ENCODE data around the gene FAM131A. TPM values are rescaled to one million over a fixed set of nuclear protein-coding genes. Genes with fewer than 3 reads are reported as not detected.

FAM131A gene
- total RNA-seq, 1 donor from 2014 or later = 28.5 TPM

DNA sequence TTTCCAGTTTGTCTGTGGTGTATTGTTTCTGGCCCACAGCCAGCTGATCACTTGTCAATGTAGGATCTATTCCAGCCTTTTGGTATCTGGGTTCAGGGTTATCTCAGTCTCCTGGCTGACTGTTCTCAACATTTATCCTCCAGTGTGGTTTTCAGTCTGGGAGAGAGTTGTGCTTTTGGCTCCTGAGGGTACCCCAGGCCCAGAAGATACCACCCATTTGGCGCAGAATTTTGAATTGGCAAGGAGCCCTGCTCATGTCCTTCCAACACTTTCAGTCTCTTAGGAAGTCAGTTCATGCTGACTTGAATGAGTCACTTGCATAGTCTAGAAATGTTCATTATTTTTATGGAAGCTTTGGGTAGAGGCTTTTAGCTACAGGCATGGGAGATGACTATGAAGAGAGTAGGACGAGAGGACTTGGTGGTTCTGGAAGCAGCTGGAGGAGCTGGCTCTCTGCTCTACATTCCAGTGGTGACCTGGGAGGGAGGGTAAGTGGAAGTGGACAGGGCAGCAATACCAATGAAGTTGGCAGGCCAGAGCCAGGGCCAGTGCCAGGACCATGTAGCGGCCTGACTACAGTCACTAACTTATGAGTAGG lies 31.3 kb downstream of the FAM131A start:
- peak overlapping the region; percentile 22 for H3K27ac ChIP-seq
- peaks cover 42% of the 10 kb centered on the region for H3K4me1 ChIP-seq
- H3K9me3 ChIP-seq = no peaks in the 10 kb centered on the region
- no peak overlapping the region for H3K4me3 ChIP-seq
- peaks cover 0 to 29% of the 10 kb centered on the region in 2 donors for H3K36me3 ChIP-seq
- TF ChIP-seq, protein P1, sequence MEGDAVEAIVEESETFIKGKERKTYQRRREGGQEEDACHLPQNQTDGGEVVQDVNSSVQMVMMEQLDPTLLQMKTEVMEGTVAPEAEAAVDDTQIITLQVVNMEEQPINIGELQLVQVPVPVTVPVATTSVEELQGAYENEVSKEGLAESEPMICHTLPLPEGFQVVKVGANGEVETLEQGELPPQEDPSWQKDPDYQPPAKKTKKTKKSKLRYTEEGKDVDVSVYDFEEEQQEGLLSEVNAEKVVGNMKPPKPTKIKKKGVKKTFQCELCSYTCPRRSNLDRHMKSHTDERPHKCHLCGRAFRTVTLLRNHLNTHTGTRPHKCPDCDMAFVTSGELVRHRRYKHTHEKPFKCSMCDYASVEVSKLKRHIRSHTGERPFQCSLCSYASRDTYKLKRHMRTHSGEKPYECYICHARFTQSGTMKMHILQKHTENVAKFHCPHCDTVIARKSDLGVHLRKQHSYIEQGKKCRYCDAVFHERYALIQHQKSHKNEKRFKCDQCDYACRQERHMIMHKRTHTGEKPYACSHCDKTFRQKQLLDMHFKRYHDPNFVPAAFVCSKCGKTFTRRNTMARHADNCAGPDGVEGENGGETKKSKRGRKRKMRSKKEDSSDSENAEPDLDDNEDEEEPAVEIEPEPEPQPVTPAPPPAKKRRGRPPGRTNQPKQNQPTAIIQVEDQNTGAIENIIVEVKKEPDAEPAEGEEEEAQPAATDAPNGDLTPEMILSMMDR (IDR thresholded peaks at IDR 0.05) = no peak
- no peaks in the 10 kb centered on the region for H3K27me3 ChIP-seq
- no peak for DNase-seq (ENCODE audit: extremely low spot score in 2 of 2)
- intact Hi-C loops (cut with DNase I) = no loop called here

DNA sequence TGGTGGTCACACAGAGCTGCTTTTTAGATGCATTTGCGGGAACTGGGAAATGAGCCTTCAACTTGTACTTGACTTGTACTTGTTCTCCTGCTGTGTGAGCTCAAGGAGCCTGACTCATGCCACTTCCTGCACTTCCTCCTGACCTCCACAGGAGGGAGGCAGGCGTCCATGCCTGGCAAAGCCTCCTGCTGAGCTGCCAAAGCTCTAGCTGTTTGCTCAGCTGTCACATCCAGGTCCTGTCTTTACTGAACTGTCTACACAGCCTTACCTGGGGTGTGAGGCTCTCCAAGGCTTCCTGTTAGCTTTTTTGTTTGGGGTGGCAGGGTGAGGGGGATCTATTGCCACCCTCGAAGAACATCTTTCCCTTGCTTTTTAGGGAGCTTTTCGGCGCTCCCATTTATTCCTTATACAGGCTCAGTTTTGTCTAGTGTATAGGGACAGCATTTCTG lies 34.2 kb downstream of the FAM131A start:
- DNase-seq (ENCODE audit: extremely low spot score in 2 of 2) = no peak
- Histone ChIP-seq H3K4me3 (no peak overlapping the region), H3K36me3 (peaks cover 0 to 15% of the 10 kb centered on the region in 2 donors), H3K4me1 (peaks cover 33% of the 10 kb centered on the region), H3K27me3 (no peaks in the 10 kb centered on the region), H3K9me3 (no peaks in the 10 kb centered on the region), H3K27ac (peak overlapping the region; percentile 67)
- TF ChIP-seq POLR2A (IDR thresholded peaks at IDR 0.05) (no peak), POLR2AphosphoS5 (IDR thresholded peaks at IDR 0.05; ENCODE audit: insufficient read depth in 1 of 2, low read depth in 1 of 2) (peak in 1 of 2 donors; percentile 45)
- TF ChIP-seq, protein P1 (IDR thresholded peaks at IDR 0.05) = peak; percentile 81 to 89 (median 84)
- intact Hi-C loops (cut with DNase I) = loop anchor here (10.0 kb wide), 1 partner anchor 143 kb away; no protein-coding TSS in a partner anchor

DNA sequence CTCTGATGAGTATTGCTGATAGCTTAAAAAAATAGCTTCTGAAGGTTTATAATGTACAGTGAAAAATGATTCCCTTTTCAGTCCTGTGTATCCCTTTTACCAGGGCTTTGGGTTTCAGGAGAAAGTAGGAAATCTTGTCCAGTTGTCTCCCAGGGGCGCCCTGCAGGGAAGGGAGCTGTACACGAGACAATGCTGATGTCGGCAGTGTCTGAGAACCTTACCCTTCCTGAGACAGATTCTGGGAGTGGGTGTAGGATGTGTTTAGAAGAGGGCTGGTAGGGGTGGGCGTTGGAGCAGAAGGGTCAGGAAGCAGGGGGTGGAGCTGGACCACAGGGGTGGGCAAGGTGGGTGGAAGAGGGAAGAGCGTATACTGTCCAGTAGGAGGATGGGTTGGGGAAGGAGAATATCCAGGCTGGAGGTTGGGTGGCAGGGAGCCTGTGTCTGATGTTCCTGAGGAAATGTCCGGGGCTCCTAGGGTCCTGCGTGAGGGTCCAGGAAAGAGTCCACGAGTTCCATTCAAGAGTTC lies 35.0 kb downstream of the FAM131A start:
- Histone ChIP-seq H3K4me3 (no peak overlapping the region), H3K9me3 (no peaks in the 10 kb centered on the region), H3K36me3 (peaks cover 0 to 9% of the 10 kb centered on the region in 2 donors), H3K27me3 (no peaks in the 10 kb centered on the region), H3K27ac (peak overlapping the region; percentile 67), H3K4me1 (peaks cover 36% of the 10 kb centered on the region)
- DNase-seq (ENCODE audit: extremely low spot score in 2 of 2) = no peak
- intact Hi-C loops (cut with DNase I) = loop anchor here (10.0 kb wide), 1 partner anchor 142 kb away; no protein-coding TSS in a partner anchor
- TF ChIP-seq POLR2A (IDR thresholded peaks at IDR 0.05) (no peak), POLR2AphosphoS5 (IDR thresholded peaks at IDR 0.05; ENCODE audit: insufficient read depth in 1 of 2, low read depth in 1 of 2) (no peak)
- TF ChIP-seq, protein P1 (IDR thresholded peaks at IDR 0.05) = no peak

DNA sequence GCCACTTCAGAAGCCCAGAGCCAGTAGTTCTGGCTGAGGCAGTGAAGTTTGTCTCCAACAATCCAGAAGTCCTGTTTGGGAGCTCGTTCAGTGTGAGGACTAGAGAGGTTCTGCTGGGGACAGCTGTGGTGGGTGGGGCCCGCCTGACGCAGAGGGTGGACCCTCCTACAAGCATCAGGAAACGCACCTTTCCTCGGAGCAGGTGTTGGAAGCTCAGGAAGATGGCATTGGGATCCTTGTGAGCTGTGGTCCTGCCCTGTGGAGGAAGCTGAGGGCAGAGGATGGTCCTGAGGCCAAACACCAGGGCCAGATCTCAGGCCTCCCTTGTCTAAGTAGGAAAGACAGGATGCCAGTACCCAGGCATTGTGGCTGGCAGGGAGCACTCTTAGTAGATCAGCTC lies 35.5 kb downstream of the FAM131A start:
- intact Hi-C loops (cut with DNase I) = loop anchor here (10.0 kb wide), 1 partner anchor 142 kb away; no protein-coding TSS in a partner anchor
- Histone ChIP-seq H3K4me1 (peaks cover 42% of the 10 kb centered on the region), H3K27ac (peak overlapping the region; percentile 67), H3K36me3 (peaks cover 0 to 4% of the 10 kb centered on the region in 2 donors), H3K9me3 (no peaks in the 10 kb centered on the region), H3K27me3 (no peaks in the 10 kb centered on the region), H3K4me3 (no peak overlapping the region)
- DNase-seq (ENCODE audit: extremely low spot score in 2 of 2) = no peak
- TF ChIP-seq POLR2A (IDR thresholded peaks at IDR 0.05) (no peak), POLR2AphosphoS5 (IDR thresholded peaks at IDR 0.05; ENCODE audit: insufficient read depth in 1 of 2, low read depth in 1 of 2) (no peak)
- TF ChIP-seq, protein P1 (IDR thresholded peaks at IDR 0.05) = no peak

DNA sequence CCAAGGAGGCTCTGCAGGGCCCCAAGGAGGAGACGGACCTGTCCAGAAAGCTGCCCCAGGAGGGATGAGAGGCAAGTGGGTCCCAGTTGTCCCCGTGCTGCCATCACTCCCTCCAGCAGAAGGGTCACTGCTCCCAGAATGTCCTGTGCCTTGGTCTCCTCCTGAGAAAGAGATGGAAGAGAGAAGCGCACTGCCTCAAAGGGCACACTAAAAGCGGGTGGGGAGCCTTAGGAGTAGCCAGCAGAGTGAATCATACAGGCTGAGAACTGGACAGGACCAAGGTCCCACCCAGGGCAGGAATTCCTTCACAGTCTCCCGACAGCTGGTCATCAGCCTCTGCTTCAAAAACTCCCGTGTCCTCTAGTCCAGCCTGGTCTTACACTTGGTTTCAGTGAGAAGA lies 36.0 kb downstream of the FAM131A start:
- Histone ChIP-seq H3K4me3 (no peak overlapping the region), H3K4me1 (peaks cover 45% of the 10 kb centered on the region), H3K27ac (peak overlapping the region; percentile 67), H3K27me3 (no peaks in the 10 kb centered on the region), H3K36me3 (no peaks in the 10 kb centered on the region), H3K9me3 (no peaks in the 10 kb centered on the region)
- intact Hi-C loops (cut with DNase I) = loop anchor here (10.0 kb wide), 1 partner anchor 141 kb away; no protein-coding TSS in a partner anchor
- TF ChIP-seq, protein P1 (IDR thresholded peaks at IDR 0.05) = no peak
- no peak for TF ChIP-seq POLR2AphosphoS5 (IDR thresholded peaks at IDR 0.05; ENCODE audit: insufficient read depth in 1 of 2, low read depth in 1 of 2)
- no peak for TF ChIP-seq POLR2A (IDR thresholded peaks at IDR 0.05)
- DNase-seq (ENCODE audit: extremely low spot score in 2 of 2) = no peak
